Cardiac muscle cell (in vitro differentiated cells and primary cell): Measurements from ENCODE around the gene NSUN6. TPM values are rescaled to one million over a fixed set of nuclear protein-coding genes. Genes with fewer than 3 reads are reported as not detected.

Source experiments
- DNase-seq, 2 donors: peaks; one replicate each; pipeline versions ENCODE4 v3.0.0 to v3.0.0-alpha.2; 2010 to 2017; ENCODE audit warnings: low read depth in 1 of 2, low spot score in 1 of 2
- H3K27ac ChIP-seq: fragments of 200-600 bp; sonication (generic); 2 replicates; pipeline ENCODE4 v1.5.1; 2016
- H3K27me3 ChIP-seq: fragments of 200-600 bp; sonication (generic); 2 replicates; pipeline ENCODE4 v1.6.0; 2016; ENCODE audit warnings: control low read depth
- H3K36me3 ChIP-seq: fragments of 200-600 bp; sonication (generic); 2 replicates; pipeline ENCODE4 v1.5.1; 2016; ENCODE audit warnings: control low read depth
- H3K4me1 ChIP-seq: fragments of 200-600 bp; sonication (generic); 2 replicates; pipeline ENCODE4 v1.8.1; 2017; ENCODE audit warnings: low read depth, mild to moderate bottlenecking, mixed run types
- H3K4me3 ChIP-seq: fragments of 200-600 bp; sonication (generic); 2 replicates; pipeline ENCODE4 v1.5.1; 2016; ENCODE audit warnings: mild to moderate bottlenecking
- H3K9me3 ChIP-seq: fragments of 200-600 bp; sonication (generic); 2 replicates; pipeline ENCODE4 v1.5.1; 2017; ENCODE audit warnings: low read depth, mild to moderate bottlenecking, control low read depth
- CTCF ChIP-seq: IDR thresholded peaks from 2 replicates; pipeline ENCODE4 v1.5.1; 2012; ENCODE audit warnings: low read depth, mild to moderate bottlenecking, low read length
- polyA plus RNA-seq: library from polyadenylated mRNA; unstranded; fragments of >200 nt; fragmentation: Nextera tagmentation; extraction: Ambion mirVana; gene quantifications from 2 replicates; pipeline ENCODE4 v1.2.1, GENCODE V29; 2016
- total RNA-seq: library from RNA; depleted of rRNA; stranded (reverse); fragments of >200 nt; gene quantifications from 2 replicates; pipeline ENCODE4 v1.2.3, GENCODE V29; 2016

Gene NSUN6
- total and polyA plus RNA-seq, 2 experiments from 2014 or later, result 11.4 to 15.4 TPM

DNA sequence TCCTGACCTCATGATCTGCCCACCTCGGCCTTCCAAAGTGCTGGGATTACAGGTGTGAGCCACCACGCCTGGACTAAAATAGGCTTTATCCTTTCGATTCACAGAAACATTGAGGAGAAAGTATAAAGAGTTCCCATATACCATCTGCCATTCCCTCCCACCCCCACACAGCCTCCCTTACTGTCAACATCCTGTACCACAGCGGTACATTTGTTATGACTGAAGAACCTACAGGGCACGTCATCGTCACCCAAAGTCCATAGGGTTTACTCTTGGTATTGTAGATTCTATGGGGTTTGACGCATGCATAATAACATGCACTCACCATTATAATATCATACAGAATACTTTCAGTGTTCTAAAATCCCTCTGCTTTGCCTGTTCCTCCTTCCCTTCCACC lies 35.8 kb upstream of the NSUN6 start:
- no peaks in the 10 kb centered on the region for H3K4me1 ChIP-seq
- no peak overlapping the region for H3K27ac ChIP-seq
- TF ChIP-seq CTCF, result no peak
- no peaks in the 10 kb centered on the region for H3K9me3 ChIP-seq
- H3K27me3 ChIP-seq, result no peaks in the 10 kb centered on the region
- no peak for DNase-seq
- H3K4me3 ChIP-seq, result no peak overlapping the region
- H3K36me3 ChIP-seq, result no peaks in the 10 kb centered on the region

- Histone ChIP-seq H3K27me3 (no peaks in the 10 kb centered on the region), H3K4me1 (no peaks in the 10 kb centered on the region), H3K9me3 (no peaks in the 10 kb centered on the region), H3K36me3 (no peaks in the 10 kb centered on the region), H3K4me3 (no peak overlapping the region), H3K27ac (no peak overlapping the region)
- TF ChIP-seq CTCF, result no peak
- DNase-seq, result no peak
These were observed 34.2 kb upstream of the NSUN6 start for GRCh38 chr10:18685555-18685954.

DNA sequence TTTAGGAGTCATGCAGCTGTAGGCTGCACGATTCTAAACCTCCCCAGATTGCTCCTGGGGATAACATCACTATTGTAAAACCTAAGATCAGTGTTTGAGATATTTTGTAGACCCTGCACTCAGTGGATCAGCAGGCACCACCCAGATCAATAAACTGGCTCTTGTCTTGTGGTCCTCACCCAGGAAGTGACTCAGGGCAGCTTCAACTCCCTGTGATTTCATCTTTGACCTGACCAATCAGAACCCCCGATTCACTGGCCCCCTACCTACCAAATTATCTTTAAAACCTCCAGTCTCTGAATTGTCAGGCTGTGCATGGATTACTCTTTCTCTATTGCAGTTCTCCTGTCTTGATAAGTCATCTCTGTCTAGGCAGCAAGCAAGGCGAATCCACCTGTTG lies 33.6 kb upstream of the NSUN6 start:
- DNase-seq, result no peak
- Histone ChIP-seq H3K4me3 (no peak overlapping the region), H3K27ac (no peak overlapping the region), H3K4me1 (no peaks in the 10 kb centered on the region), H3K9me3 (no peaks in the 10 kb centered on the region), H3K27me3 (no peaks in the 10 kb centered on the region), H3K36me3 (no peaks in the 10 kb centered on the region)
- no peak for TF ChIP-seq CTCF

DNA sequence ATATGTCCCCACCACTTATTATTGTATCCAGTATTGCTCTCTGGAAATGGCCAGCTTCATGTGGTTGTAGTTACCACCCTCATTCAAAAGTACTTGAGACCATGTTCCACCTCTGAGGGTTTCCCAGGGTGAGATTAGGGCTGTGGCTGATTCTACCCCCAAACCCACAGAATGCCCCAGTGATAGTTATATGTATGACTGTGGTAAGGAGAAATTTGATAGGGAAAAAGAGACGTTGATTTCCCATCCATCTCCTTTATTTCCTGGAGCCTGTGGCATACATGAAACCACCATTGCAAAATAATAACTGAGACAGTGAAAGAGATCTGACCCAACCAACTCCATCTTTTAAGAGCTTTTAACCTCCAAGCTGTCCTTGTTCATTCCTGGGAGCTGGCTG lies 33.0 kb upstream of the NSUN6 start:
- Histone ChIP-seq H3K27me3 (no peaks in the 10 kb centered on the region), H3K4me3 (no peak overlapping the region), H3K9me3 (no peaks in the 10 kb centered on the region), H3K27ac (no peak overlapping the region), H3K4me1 (no peaks in the 10 kb centered on the region), H3K36me3 (no peaks in the 10 kb centered on the region)
- DNase-seq, result no peak
- no peak for TF ChIP-seq CTCF

GRCh38 chr10:18683427-18683826 lies 32.0 kb upstream of the NSUN6 start:
- no peak overlapping the region for H3K27ac ChIP-seq
- peak in 1 of 2 donors; percentile 39 for DNase-seq
- H3K27me3 ChIP-seq, result no peaks in the 10 kb centered on the region
- no peaks in the 10 kb centered on the region for H3K4me1 ChIP-seq
- no peak overlapping the region for H3K4me3 ChIP-seq
- no peaks in the 10 kb centered on the region for H3K36me3 ChIP-seq
- no peaks in the 10 kb centered on the region for H3K9me3 ChIP-seq
- TF ChIP-seq CTCF, result no peak

DNA sequence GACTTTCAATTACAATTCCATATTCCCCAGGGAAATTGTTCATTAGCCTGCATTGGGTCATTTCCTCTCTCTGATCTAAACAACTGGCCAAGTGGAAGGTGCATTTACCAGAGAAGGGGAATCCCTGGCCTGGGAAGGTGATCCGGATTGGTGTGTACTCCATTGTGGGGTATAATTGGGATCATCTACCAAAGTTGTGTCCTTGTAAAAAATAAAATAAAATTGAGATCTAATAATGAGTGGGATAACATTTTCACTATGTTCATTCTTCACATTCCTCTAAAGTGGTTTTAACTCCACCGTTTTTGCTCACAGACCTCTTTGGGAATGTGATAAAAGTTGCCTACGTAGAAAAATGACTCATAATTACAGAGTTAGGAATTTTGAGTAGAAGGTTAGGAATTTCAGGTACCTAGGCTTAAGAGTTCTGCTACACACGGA lies 30.6 kb upstream of the NSUN6 start:
- H3K4me1 ChIP-seq, result no peaks in the 10 kb centered on the region

More for the DNA sequence above, 30.6 kb upstream of the NSUN6 start:
- Histone ChIP-seq H3K4me3 (no peak overlapping the region), H3K36me3 (no peaks in the 10 kb centered on the region), H3K9me3 (no peaks in the 10 kb centered on the region), H3K27ac (peak overlapping the region; percentile 66), H3K27me3 (no peaks in the 10 kb centered on the region)
- no peak for TF ChIP-seq CTCF
- DNase-seq, result peak in 1 of 2 donors; percentile 64
